ENCODE measurements around the gene FAM32A.

FAM32A gene

DNA sequence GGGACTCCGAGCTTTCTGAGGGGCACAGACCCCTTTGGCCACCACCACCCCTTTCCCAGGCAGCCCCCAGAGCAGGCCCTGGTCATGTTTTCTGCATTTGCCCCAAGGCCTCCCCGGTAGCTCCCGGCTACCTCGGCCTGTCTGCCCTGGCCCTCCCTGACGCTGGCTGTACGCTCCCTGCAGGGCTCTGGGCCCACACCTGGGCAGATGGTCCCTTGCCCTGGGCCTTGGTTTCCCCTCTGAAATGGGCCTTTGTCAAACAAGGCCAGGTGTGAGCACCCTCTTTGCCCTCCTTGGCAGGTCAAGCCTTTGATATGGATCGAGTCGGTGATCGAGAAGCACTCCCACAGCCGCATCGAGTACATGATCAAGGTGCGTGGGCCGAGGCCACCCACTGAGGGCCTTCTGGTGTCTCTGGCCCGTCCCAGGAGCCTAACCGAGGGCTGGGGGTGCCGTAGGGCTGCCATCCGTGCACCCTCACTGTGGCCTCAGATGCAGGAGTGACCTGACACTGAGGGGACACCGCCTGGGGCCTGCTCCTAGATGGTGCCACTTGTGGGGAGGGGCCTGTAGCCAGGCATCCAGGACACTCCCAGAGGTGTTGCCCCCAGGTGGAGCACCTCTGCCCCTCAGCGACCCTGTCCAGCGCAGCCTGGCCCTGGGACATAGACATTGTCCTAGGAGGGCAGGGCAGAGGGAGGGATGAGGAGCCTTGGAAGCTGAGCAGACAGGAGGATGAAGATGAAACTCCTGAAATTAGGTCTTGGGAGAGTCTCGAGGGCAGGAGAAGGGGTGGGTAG is 42.8 kb downstream of the FAM32A start:
- H3K4me3 ChIP-seq (replicated peaks; ENCODE audit: low read depth, low read length): no peak overlapping the region
- no peak for DNase-seq (ENCODE audit: extremely low read depth, low read depth)
- TF ChIP-seq, protein P1, sequence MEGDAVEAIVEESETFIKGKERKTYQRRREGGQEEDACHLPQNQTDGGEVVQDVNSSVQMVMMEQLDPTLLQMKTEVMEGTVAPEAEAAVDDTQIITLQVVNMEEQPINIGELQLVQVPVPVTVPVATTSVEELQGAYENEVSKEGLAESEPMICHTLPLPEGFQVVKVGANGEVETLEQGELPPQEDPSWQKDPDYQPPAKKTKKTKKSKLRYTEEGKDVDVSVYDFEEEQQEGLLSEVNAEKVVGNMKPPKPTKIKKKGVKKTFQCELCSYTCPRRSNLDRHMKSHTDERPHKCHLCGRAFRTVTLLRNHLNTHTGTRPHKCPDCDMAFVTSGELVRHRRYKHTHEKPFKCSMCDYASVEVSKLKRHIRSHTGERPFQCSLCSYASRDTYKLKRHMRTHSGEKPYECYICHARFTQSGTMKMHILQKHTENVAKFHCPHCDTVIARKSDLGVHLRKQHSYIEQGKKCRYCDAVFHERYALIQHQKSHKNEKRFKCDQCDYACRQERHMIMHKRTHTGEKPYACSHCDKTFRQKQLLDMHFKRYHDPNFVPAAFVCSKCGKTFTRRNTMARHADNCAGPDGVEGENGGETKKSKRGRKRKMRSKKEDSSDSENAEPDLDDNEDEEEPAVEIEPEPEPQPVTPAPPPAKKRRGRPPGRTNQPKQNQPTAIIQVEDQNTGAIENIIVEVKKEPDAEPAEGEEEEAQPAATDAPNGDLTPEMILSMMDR (IDR thresholded peaks at IDR 0.05; ENCODE audit: low read depth, low read length, missing control alignments): no peak

DNA sequence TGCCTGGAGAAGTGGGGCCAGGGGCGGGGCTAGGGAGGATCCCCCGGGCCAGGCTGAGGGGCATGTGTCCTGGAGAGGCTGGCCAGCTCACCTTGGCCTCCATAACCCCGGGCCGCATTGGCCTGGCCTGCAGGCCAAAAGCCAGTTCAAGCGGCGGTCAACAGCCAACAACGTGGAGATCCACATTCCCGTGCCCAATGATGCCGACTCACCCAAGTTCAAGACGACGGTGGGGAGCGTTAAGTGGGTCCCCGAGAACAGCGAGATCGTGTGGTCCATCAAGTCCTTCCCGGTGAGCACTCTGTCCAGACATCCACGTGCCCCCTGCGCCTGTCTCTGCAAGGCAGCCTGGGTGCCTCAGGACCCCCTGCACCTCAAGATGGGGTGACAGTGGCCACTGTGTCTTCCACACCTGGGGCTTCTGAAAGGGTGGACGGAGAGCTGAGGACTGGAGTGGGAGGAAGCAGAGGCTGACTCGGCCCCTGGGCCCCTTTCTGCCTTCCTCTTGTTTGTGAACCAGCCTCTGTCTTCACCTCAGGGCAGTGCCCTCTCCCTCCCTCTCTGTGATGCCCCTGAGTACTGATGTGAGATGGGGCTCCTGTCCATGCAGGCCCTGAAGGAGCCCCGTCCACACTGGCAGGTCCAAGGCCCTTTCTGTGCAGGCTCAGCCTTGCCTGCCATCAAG is 43.6 kb downstream of the FAM32A start:
- no peak for DNase-seq (ENCODE audit: extremely low read depth, low read depth)
- TF ChIP-seq, protein P1 (IDR thresholded peaks at IDR 0.05; ENCODE audit: low read depth, low read length, missing control alignments): no peak

DNA sequence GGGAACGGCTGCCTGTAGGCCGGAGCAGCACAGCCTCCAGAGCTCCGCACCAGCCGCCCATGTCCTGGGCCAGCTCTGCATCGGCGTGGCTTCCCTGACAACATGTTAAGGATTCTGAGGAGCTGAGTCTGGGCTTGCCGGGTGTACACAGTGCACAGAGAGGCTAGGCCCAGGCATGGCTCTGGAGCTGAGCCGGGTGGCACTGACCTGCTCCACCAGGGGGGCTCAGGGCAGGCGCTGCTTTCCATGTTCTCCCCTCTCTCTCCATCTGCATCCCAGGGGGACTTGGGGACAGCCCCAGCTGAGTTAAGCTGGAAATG is 44.1 kb downstream of the FAM32A start:
- no peak overlapping the region for H3K4me3 ChIP-seq (replicated peaks; ENCODE audit: low read depth, low read length)
- no peak for DNase-seq (ENCODE audit: extremely low read depth, low read depth)
- TF ChIP-seq, protein P1 (IDR thresholded peaks at IDR 0.05; ENCODE audit: low read depth, low read length, missing control alignments): no peak

More for the DNA sequence above, 43.6 kb downstream of the FAM32A start:
- no peak overlapping the region for H3K4me3 ChIP-seq (replicated peaks; ENCODE audit: low read depth, low read length)

DNA sequence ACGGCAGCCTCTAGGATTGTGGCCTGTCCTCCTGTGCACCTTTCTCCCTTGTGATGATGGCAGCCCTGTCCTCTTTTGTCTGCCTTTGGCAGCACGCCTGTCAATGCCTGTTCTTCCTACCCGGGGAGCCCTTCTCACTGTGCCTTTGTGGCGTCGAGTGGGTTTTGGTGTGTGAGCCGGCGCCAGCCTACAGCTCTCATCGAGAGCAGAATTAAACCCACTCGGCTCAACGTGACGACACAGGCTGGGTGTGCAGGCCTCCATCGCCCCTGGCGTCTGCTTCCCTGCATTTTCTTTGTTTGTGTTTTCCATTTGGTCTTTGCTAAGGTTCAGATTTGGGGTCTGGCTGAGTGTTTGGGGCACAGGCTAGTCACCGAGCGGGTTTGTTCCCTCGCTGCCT is 46.9 kb downstream of the FAM32A start:
- no peak overlapping the region for H3K4me3 ChIP-seq (replicated peaks; ENCODE audit: low read depth, low read length)
- TF ChIP-seq, protein P1 (IDR thresholded peaks at IDR 0.05; ENCODE audit: low read depth, low read length, missing control alignments): no peak
- no peak for DNase-seq (ENCODE audit: extremely low read depth, low read depth)

DNA sequence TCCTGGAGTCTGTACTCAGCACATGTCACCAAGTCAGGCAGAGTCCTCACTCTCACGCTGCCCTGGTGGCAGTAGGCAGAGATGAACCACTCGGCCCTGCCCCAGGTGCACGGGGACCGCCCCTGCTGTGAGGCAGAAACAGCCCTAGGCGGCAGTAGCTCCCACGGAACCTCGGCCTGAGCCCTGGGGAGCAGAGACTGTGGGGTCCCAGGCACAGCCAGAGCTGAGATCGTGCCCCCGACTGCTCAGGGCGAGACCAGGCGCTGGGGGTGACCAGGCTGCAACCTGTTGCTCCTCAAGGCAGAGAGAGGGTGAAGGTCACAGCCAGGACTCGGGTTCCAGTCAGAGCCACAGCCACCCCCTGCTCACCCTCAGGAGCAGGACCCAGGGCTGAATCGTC is 47.4 kb downstream of the FAM32A start:
- no peak for DNase-seq (ENCODE audit: extremely low read depth, low read depth)
- no peak overlapping the region for H3K4me3 ChIP-seq (replicated peaks; ENCODE audit: low read depth, low read length)
- TF ChIP-seq, protein P1 (IDR thresholded peaks at IDR 0.05; ENCODE audit: low read depth, low read length, missing control alignments): no peak

DNA sequence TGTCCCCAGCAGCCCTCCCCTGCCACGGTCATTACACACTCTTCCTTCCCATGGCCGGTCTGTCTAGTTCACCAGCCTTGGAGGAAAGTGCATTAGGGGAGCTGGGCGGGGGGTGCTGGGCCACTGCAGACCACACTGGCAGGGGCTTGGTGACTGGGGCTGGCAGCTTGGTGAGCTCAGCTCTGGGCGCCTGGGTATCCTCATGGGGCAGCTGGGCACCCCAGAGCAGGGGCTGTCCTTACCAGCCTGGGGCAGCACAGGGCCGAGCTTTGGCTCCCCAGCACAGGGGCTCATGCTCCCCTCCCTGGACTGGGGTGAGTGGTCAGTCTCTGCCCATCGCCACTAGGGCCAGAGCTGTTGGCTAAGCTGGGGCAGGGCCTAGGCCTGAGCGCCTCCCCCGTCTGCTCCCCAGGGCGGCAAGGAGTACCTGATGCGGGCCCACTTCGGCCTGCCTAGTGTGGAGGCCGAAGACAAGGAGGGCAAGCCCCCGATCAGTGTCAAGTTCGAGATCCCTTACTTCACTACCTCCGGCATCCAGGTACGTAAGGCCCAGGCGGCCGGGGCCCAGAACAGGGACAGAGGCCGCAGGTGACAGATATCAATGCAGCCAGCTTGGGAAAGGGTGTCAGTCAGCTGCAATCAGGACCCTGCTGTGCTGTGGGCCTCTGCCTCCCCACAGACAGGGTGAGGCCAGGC is 48.0 kb downstream of the FAM32A start:
- TF ChIP-seq, protein P1 (IDR thresholded peaks at IDR 0.05; ENCODE audit: low read depth, low read length, missing control alignments): no peak
- DNase-seq (ENCODE audit: extremely low read depth, low read depth): no peak
- H3K4me3 ChIP-seq (replicated peaks; ENCODE audit: low read depth, low read length): no peak overlapping the region

Data from HFF-Myc (cell line).